NCI-H2081 treated with DMSO at 0.1 percent for 48 hours (cell line): ENCODE results near the gene FOXC1.

Experiments used
- DNase-seq: peaks from one replicate; lab custom pipeline; 2025; lab: John Stamatoyannopoulos, UW

The FOXC1 gene

DNA sequence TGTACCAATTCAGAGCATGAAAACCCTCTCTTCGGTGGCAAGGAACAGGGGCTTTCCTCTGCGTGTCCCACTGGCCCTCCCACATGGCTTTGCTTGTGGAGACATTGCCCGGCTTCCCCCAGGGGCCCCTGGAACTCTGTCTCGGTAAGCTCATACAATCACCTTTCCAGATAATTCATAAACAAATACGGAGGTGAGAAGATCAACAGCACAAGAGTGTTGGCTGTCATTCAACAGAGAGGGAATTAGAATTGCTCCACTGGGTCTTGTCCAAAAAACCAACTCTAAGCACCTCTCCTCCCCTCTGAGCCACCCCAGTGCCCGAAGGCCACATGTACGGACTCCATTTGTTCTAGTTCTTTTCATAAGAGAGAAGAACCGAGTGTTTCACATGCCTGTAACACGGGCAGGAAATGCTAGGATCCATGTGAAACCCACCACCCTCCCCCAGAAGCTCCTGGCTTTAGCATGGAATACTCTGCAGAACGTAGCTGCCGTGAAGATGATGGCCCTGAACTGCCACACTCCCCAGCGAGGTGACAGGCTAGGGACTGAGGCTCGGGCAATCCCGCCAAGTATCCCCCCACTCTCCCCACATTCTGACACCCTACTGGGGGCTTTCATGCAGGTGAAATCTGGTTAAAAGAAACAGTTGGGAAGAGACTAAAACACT lies 24.6 kb upstream of the FOXC1 start:
- DNase-seq: no peak

- DNase-seq: no peak
Measured at GRCh38 chr6:1585669-1586049, 24.1 kb upstream of the FOXC1 start.

DNA sequence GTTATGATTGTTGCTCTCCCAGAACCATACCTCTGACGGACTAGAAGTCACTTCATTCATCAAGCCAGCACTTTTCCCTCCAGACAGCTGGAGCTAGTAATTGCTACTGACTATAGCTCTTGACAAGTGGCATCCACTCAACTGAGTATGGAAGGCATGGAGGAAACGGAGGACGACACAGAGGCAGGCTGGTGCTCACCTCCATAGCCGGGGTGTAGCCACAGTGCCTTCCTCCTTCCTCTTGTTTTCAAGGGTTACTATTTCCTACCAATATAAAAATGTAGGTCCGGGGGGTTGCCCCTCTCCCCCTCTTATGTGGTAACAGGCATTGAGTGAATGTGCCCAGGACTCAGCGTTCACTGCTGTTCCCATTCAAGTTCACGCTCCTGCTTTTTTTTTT lies 23.5 kb upstream of the FOXC1 start:
- no peak for DNase-seq

GRCh38 chr6:1586861-1587450 lies 22.8 kb upstream of the FOXC1 start:
- no peak for DNase-seq

DNA sequence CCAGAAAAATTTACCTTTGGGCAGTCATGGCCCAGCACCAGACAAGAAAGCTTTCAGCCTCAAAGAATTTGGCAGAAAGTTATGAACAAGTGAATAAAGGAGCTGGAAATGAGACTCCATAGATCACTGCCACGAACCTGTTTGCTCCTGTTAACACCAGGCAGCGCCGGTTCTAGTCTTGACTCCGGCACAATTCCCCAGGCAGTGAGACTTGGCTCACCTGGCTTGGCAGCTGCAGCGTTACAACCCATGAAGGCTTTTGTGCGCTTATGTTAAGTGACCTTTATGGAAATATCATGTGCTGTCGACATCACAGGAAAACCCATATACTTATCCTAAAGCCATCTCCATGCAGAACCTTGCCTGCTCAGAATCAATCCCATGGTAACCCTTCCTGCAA lies 22.2 kb upstream of the FOXC1 start:
- no peak for DNase-seq

- no peak for DNase-seq
Measured at GRCh38 chr6:1587977-1588376, 21.7 kb upstream of the FOXC1 start.

GRCh38 chr6:1589208-1589607 lies 20.5 kb upstream of the FOXC1 start:
- DNase-seq: no peak

- DNase-seq: no peak
Measured at GRCh38 chr6:1590580-1590979, 19.1 kb upstream of the FOXC1 start.

GRCh38 chr6:1591243-1591642 lies 18.5 kb upstream of the FOXC1 start:
- DNase-seq: no peak

DNA sequence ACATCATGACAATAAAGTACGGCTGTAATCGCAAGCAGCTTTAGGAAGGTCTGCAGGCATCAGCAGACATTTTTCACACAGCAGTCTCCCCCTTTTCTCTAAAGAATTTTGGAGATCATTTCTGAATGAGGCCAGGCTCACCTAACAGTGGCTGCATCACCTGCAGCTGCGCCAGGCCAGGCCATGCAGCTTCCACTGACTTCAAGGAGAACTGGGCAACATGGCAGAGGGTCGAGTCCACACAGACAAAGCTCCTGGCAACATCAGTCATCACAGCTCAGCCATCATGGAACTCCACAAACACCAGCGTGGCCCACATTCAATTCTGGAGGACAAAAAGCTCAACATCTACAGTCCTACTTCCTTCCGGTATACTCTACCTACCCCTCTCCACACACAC lies 17.8 kb upstream of the FOXC1 start:
- no peak for DNase-seq

- DNase-seq: no peak
Measured at GRCh38 chr6:1592852-1593251, 16.9 kb upstream of the FOXC1 start.

- DNase-seq: no peak
Measured at GRCh38 chr6:1593286-1593957, 16.3 kb upstream of the FOXC1 start.

- no peak for DNase-seq
Measured at GRCh38 chr6:1593958-1594314, 15.8 kb upstream of the FOXC1 start.

DNA sequence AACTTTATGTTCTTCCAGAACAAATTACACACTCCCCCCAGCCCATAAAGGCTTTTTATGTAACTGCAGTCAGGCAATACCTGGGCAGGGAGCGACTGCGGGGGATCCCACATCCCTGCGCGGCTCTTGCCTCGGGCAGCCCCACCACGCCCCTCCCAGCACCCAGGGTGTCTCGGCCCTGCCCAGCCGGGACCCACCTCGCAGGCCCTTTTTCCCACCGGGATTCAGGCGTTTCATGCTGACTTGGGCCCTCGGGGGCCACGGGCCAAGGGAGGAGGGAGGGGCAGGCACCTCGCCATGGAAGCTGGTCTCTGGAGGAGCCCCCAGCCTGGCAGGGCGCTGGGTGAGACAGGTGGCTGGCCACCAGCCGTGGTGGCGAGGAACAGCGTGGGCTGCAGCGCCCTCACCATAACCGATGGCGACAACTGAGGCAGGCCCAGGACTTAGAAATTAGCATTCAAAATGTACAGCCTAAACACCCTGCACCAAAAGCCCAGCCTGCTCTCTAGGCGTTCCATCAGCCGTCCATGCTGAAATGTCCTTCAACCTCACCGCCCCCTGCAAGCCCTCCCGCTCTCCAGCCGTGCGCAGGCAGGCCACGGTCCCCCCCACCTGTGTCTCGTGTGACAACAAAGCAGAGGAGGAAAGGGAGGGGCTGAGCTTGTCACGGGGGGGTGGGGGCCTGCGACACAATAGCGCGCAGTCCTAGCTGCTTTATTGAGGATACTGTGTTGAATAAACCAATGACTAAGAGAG lies 15.1 kb upstream of the FOXC1 start:
- DNase-seq: no peak

DNA sequence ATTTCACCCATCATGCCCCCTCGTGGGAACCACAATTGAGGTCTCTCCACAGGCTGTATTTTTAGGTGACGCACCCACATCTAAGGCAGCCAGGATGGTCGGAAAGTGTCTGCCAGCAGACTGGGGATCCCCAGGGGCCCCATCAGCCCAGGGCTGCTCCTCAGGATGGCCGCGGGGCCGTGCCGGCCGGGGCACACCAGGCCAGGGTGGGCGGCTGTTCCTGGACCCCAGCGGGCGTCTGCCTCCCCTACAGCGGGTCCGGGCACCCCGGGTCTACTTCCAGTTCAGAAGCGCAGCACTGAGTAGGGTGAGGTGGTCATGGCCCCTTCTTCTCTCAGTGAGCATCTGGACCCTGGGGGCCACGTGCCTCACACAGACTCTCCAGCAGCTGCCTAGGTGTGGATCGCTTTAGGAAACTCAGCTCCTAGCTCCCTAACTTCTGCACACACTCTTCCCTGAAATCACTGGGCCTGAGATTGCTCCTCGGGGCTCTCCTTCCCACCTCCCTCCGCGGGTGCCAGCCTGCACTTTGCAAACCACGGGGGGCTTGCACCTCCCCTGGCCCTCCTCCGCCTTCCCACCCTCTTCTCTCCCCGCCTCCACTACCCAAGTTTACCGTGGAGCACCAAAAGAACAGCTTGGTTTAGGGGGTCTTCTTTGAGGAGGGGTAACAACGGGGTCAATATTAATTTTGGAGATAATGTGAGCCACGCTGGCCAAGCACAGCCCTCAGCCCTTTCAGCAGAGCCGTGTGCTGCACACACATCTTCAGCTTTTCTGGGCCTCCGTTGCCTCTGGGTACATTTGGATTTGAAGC lies 14.2 kb upstream of the FOXC1 start:
- no peak for DNase-seq

GRCh38 chr6:1596088-1596852 lies 13.4 kb upstream of the FOXC1 start:
- DNase-seq: no peak

GRCh38 chr6:1597121-1597744 lies 12.5 kb upstream of the FOXC1 start:
- no peak for DNase-seq

- no peak for DNase-seq
Measured at GRCh38 chr6:1597924-1598323, 11.8 kb upstream of the FOXC1 start.

DNA sequence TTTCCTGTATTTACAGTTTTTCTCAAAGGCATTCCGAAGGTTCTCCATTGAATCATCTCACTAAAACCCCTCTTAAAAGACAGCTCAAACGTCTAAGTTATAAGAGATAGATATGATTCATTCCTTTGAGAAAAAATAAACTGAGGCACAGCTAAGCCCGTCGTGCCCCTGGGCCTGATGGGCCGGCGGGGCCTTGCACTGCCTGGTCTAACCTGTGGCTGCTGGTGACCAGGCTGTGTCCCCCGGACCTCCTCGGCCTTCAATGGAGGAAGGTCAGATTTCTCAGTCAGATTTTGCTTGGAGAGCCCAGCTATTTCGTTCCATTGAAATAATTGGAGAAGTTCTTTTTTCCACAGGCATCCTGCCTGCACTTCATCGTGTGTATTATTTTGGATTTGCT lies 11.3 kb upstream of the FOXC1 start:
- no peak for DNase-seq

DNA sequence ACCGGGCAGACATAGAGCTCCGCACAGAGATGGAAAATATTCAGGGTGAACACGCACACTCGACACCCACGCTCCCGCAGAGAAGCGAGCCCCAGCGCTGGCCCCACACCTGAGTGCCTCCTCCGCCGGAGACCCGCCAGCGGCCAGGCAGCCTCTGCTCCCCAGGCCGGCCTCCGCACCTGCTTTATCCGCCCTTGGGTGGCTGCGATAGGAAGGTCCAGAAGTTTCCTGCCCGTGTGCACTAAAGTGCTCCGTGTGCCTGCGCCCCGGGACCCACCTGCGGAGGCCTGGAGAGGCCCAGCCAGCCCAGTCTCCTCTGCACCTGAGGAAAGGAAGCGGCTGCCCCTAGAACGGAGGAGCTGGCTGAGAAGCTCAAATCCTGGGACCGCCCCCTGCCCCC lies 10.8 kb upstream of the FOXC1 start:
- no peak for DNase-seq

GRCh38 chr6:1599469-1599868 lies 10.2 kb upstream of the FOXC1 start:
- DNase-seq: no peak
